Endothelial cell of umbilical vein (primary cell): ENCODE measurements around the gene FBXW7. TPM values are rescaled to one million over a fixed set of nuclear protein-coding genes. Genes with fewer than 3 reads are reported as not detected.

Experiments used
- BruUV-seq: library from RNA; stranded (reverse); fragments of 400-500 nt; replicated peaks from 2 replicates; lab custom pipeline; 2021; lab: Mats Ljungman, UMichigan
- CTCF ChIA-PET: fragments of 300-600, 350-600 bp; sonication (Branson Sonifier 250); formaldehyde crosslinking; loops from one replicate; lab custom pipeline; 2021; ENCODE audit warnings: antibody characterized with exemption, inconsistent platforms; lab: Charles Lee
- POLR2A ChIA-PET: fragments of 300-600, 350-600 bp; sonication (Branson Sonifier 250); formaldehyde crosslinking; loops from one replicate; lab custom pipeline; 2021; ENCODE audit warnings: antibody characterized with exemption, inconsistent platforms; lab: Charles Lee
- DNase-seq: peaks from one replicate; pipeline ENCODE4 v3.0.0-alpha.2; 2011; ENCODE audit warnings: low read depth, low spot score
- FAIRE-seq: peaks from 2 replicates; lab custom pipeline; 2011; peaks lifted over from hg19 to GRCh38; lab: Jason Lieb, UNC
- H2AFZ ChIP-seq: 2 replicates; pipeline ENCODE4 v1.6.0; 2012; ENCODE audit warnings: low read depth, low read length, control low read depth, inconsistent platforms
- H3K27ac ChIP-seq: 2 replicates; pipeline ENCODE4 v1.5.1; 2011; ENCODE audit warnings: low read depth, mild to moderate bottlenecking, control low read depth, low read length, moderate library complexity; ENCODE audit not compliant: insufficient read depth
- H3K27me3 ChIP-seq, 2 experiments: 2 replicates each; pipeline versions ENCODE4 v1.6.0 to v1.6.1; 2011; ENCODE audit warnings: low read length in 2 of 2, mixed read lengths in 1 of 2; ENCODE audit not compliant: control insufficient read depth in 2 of 2, insufficient read depth in 2 of 2
- H3K36me3 ChIP-seq, 2 experiments: 2 replicates in 1 of 2; 3 replicates in 1 of 2; pipeline ENCODE4 v1.5.1; 2011; ENCODE audit warnings: low read length in 2 of 2, mild to moderate bottlenecking in 1 of 2, moderate library complexity in 1 of 2; ENCODE audit not compliant: control insufficient read depth in 2 of 2, insufficient read depth in 2 of 2; ENCODE audit errors: extremely low read depth in 1 of 2
- H3K4me1 ChIP-seq: 3 replicates; pipeline ENCODE4 v1.5.1; 2011; ENCODE audit warnings: mild to moderate bottlenecking, low read length; ENCODE audit not compliant: control insufficient read depth, insufficient read depth; ENCODE audit errors: extremely low read depth
- H3K4me2 ChIP-seq: 2 replicates; pipeline ENCODE4 v1.6.1; 2011; ENCODE audit warnings: low read length, control low read depth, mixed read lengths; ENCODE audit not compliant: insufficient read depth
- H3K4me3 ChIP-seq, 3 experiments: fragments of 200-600 bp in 1 of 3; sonication (generic), shearing (Covaris generic) in 1 of 3; replicated peaks in 1 of 3; 2 replicates each; pipeline ENCODE4 v1.5.1; 2011 to 2016; ENCODE audit warnings: control low read depth in 3 of 3, low read length in 3 of 3, mild to moderate bottlenecking in 2 of 3, inconsistent platforms in 1 of 3, low read depth in 1 of 3, moderate library complexity in 1 of 3; ENCODE audit not compliant: insufficient read depth in 1 of 3
- H3K79me2 ChIP-seq: 2 replicates; pipeline ENCODE4 v1.6.0; 2012; ENCODE audit warnings: low read length, inconsistent platforms; ENCODE audit not compliant: control insufficient read depth, insufficient read depth
- H3K9ac ChIP-seq: replicated peaks from 2 replicates; pipeline ENCODE3; 2011; ENCODE audit warnings: low read length, control low read depth; ENCODE audit not compliant: insufficient read depth; ENCODE audit errors: extremely low read depth
- H3K9me1 ChIP-seq: replicated peaks from 3 replicates; pipeline ENCODE4 v1.6.0; 2011; ENCODE audit warnings: mild to moderate bottlenecking, low read length; ENCODE audit not compliant: control insufficient read depth, insufficient read depth; ENCODE audit errors: extremely low read depth
- H3K9me3 ChIP-seq: replicated peaks from 2 replicates; pipeline ENCODE4 v1.5.1; 2012; ENCODE audit warnings: low read length, inconsistent platforms; ENCODE audit not compliant: control insufficient read depth, insufficient read depth
- H4K20me1 ChIP-seq: replicated peaks from 2 replicates; pipeline ENCODE3; 2011; ENCODE audit warnings: mild to moderate bottlenecking, low read length; ENCODE audit not compliant: control insufficient read depth, insufficient read depth; ENCODE audit errors: extremely low read depth
- CTCF ChIP-seq, 2 donors: IDR thresholded peaks; 1 replicate in 1 of 2; 2 replicates in 1 of 2; pipeline ENCODE4 v1.5.1; 2011; ENCODE audit warnings: low read length in 2 of 2, mild to moderate bottlenecking in 2 of 2, moderate library complexity in 2 of 2, control low read depth in 1 of 2, inconsistent platforms in 1 of 2, low read depth in 1 of 2; ENCODE audit not compliant: insufficient read depth in 1 of 2; ENCODE audit errors: extremely low read depth in 1 of 2
- EZH2 ChIP-seq: IDR thresholded peaks from 2 replicates; pipeline ENCODE4 v1.6.1; 2012; ENCODE audit warnings: borderline replicate concordance, low read depth, mild to moderate bottlenecking, moderate library complexity, low read length, inconsistent platforms; ENCODE audit not compliant: severe bottlenecking
- FOS ChIP-seq: IDR thresholded peaks from 2 replicates; pipeline ENCODE4 v1.6.1; 2011; ENCODE audit warnings: mild to moderate bottlenecking, low read length, moderate library complexity, borderline replicate concordance; ENCODE audit not compliant: insufficient read depth
- GATA2 ChIP-seq: IDR thresholded peaks from 2 replicates; pipeline ENCODE4 v1.7.0; 2011; ENCODE audit warnings: low read depth, mild to moderate bottlenecking, moderate library complexity, mixed read lengths, low read length; ENCODE audit not compliant: insufficient read length, insufficient read depth
- JUN ChIP-seq: IDR thresholded peaks from 2 replicates; pipeline ENCODE4 v1.6.1; 2011; ENCODE audit warnings: borderline replicate concordance, low read depth; ENCODE audit not compliant: insufficient read length, insufficient read depth
- MAX ChIP-seq: IDR thresholded peaks from 2 replicates; pipeline ENCODE4 v1.6.1; 2011; ENCODE audit not compliant: insufficient read depth, insufficient read length
- MYC ChIP-seq: IDR thresholded peaks from one replicate; pipeline ENCODE4 v1.6.1; 2011; ENCODE audit warnings: mild to moderate bottlenecking, low read depth, low read length
- POLR2A ChIP-seq: IDR thresholded peaks from 2 replicates; pipeline ENCODE4 v1.6.1; 2012; ENCODE audit warnings: low read depth, mild to moderate bottlenecking, control low read depth, low read length
- POLR2AphosphoS5 ChIP-seq: IDR thresholded peaks from 2 replicates; pipeline ENCODE4 v1.6.1; 2012; ENCODE audit warnings: low read depth, mild to moderate bottlenecking, control low read depth, low read length, moderate library complexity; ENCODE audit not compliant: insufficient read depth
- dilution Hi-C: fragments of 300-500 bp; cut with MboI; formaldehyde crosslinking; loops from one replicate; pipeline ENCODE4 v1.15.0; 2019; ENCODE audit warnings: low sequenced_read_pairs; ENCODE audit not compliant: extremely low pct_ligation_motif_present
- intact Hi-C: fragments of 100-400 bp; cut with micrococcal nuclease; formaldehyde crosslinking; loops from one replicate; pipeline ENCODE4 v1.10.0; 2022
- polyA plus RNA-seq, 4 experiments: library from polyadenylated mRNA; depleted of rRNA in 3 of 4; stranded (reverse) in 3 of 4; unstranded in 1 of 4; fragments of >200 nt; gene quantifications; 2 replicates each; pipeline versions ENCODE4 v1.2.1 to v1.2.3, GENCODE V29; 2011 to 2012; ENCODE audit warnings: missing spikeins in 1 of 4
- total RNA-seq: library from RNA; stranded (reverse); gene quantifications from 2 replicates; pipeline ENCODE4 v1.2.3, GENCODE V29; 2021

Gene FBXW7
- total and polyA plus RNA-seq, 2 donors (not counting 3 experiments of a cell fraction or from before 2014, with no cell fraction given) = 7.0 to 28.1 TPM

- no peaks in the 10 kb centered on the region for H3K36me3 ChIP-seq
- CTCF ChIA-PET = no interaction called here
- H2AFZ ChIP-seq = no peak overlapping the region
- no peak for TF ChIP-seq MYC
- no peak for TF ChIP-seq CTCF (IDR thresholded peaks at IDR 0.05; ENCODE audit: extremely low read depth in 1 of 2, insufficient read depth in 1 of 2, low read depth in 1 of 2, low read length in 2 of 2)
- TF ChIP-seq FOS = no peak
- no peak for TF ChIP-seq MAX
- TF ChIP-seq POLR2A = no peak
- TF ChIP-seq POLR2AphosphoS5 = no peak
- TF ChIP-seq JUN = no peak
- no peak for TF ChIP-seq GATA2
- no peak for TF ChIP-seq EZH2
- no peak overlapping the region for H3K27ac ChIP-seq
- H3K4me1 ChIP-seq = no peaks in the 10 kb centered on the region
- BruUV-seq = no TSS peak
- H3K4me3 ChIP-seq = no peak overlapping the region
- dilution Hi-C loops = no loop called here
- FAIRE-seq (no peak), DNase-seq (no peak)
- no peaks in the 10 kb centered on the region for H3K27me3 ChIP-seq
- intact Hi-C loops = no loop called here
- no peaks in the 10 kb centered on the region for H3K79me2 ChIP-seq
- POLR2A ChIA-PET = no interaction called here
- no peaks in the 10 kb centered on the region for H4K20me1 ChIP-seq
- no peak overlapping the region for H3K9ac ChIP-seq
- no peak overlapping the region for H3K4me2 ChIP-seq
- H3K9me3 ChIP-seq = no peaks in the 10 kb centered on the region
- no peaks in the 10 kb centered on the region for H3K9me1 ChIP-seq
Measured at GRCh38 chr4:152308951-152309350, 226.9 kb downstream of the FBXW7 start.
